HEK293T (cell line): ENCODE measurements around the gene AMFR.

Experiments used
- BHLHE40 ChIP-seq: fragments of 450-650 bp; IDR thresholded peaks from 2 replicates; pipeline ENCODE4 v1.6.1; 2016; ENCODE audit warnings: mild to moderate bottlenecking, moderate library complexity, borderline replicate concordance
- ELF4 ChIP-seq: fragments of 450-650 bp; IDR thresholded peaks from 2 replicates; pipeline ENCODE4 v1.6.1; 2017; ENCODE audit warnings: antibody characterized with exemption
- FOXA1 ChIP-seq: fragments of 450-650 bp; IDR thresholded peaks from 2 replicates; pipeline ENCODE4 v1.6.1; 2016; ENCODE audit warnings: mild to moderate bottlenecking
- FOXM1 ChIP-seq: fragments of 450-650 bp; IDR thresholded peaks from 2 replicates; pipeline ENCODE4 v1.6.1; 2017; ENCODE audit warnings: mild to moderate bottlenecking, borderline replicate concordance
- HDGF ChIP-seq: fragments of 450-650 bp; IDR thresholded peaks from 2 replicates; pipeline ENCODE4 v1.6.1; 2017; ENCODE audit warnings: antibody characterized with exemption, borderline replicate concordance
- PKNOX1 ChIP-seq: fragments of 450-650 bp; IDR thresholded peaks from 2 replicates; pipeline ENCODE4 v1.6.1; 2016
- SP1 ChIP-seq: fragments of 450-650 bp; IDR thresholded peaks from 2 replicates; pipeline ENCODE4 v1.6.1; 2017
- ZNF384 ChIP-seq: fragments of 450-650 bp; IDR thresholded peaks from 2 replicates; pipeline ENCODE4 v1.6.1; 2016

- TF ChIP-seq ZNF384: no peak
- TF ChIP-seq PKNOX1: no peak
- TF ChIP-seq FOXA1: no peak
- no peak for TF ChIP-seq SP1
- TF ChIP-seq ELF4: no peak
- no peak for TF ChIP-seq FOXM1
- TF ChIP-seq BHLHE40: no peak
- no peak for TF ChIP-seq HDGF
These were observed 59.8 kb downstream of the AMFR start for GRCh38 chr16:56365552-56365951.
